Heart left ventricle (tissue), 16 donors: ENCODE data around the gene SP140. TPM values are rescaled to one million over a fixed set of nuclear protein-coding genes. Genes with fewer than 3 reads are reported as not detected.

ENCODE experiments used
- ATAC-seq, 4 donors: fragments of 200-7000 bp; cut with Tn5 transposase; one replicate each; pipeline ENCODE4 v1.9.1; 2020 to 2022; ENCODE audit warnings: moderate library complexity in 4 of 4, mild to moderate bottlenecking in 3 of 4, moderate number of reproducible peaks in 1 of 4
- DNase-seq, 5 donors: peaks; one replicate each; pipeline ENCODE4 v3.0.0-alpha.2; 2020
- H3K27ac ChIP-seq, 12 donors: fragments of 200-600 bp; sonication (generic) in 4 of 12; one replicate each; pipeline versions ENCODE4 v1.5.0 to v1.8.0; 2016 to 2022; ENCODE audit warnings: mild to moderate bottlenecking in 2 of 12
- H3K27me3 ChIP-seq, 9 donors: fragments of 200-600 bp; sonication (generic) in 2 of 9; one replicate each; pipeline versions ENCODE4 v1.5.1 to v1.8.0; 2016 to 2022; ENCODE audit warnings: mild to moderate bottlenecking in 3 of 9
- H3K36me3 ChIP-seq, 9 donors: fragments of 200-600 bp; sonication (generic) in 2 of 9; one replicate each; pipeline versions ENCODE4 v1.5.0 to v1.8.0; 2018 to 2022; ENCODE audit warnings: mild to moderate bottlenecking in 2 of 9
- H3K4me1 ChIP-seq, 12 donors: fragments of 200-600 bp; sonication (generic) in 4 of 12; one replicate each; pipeline versions ENCODE4 v1.5.0 to v1.8.0; 2016 to 2022; ENCODE audit warnings: mild to moderate bottlenecking in 3 of 12
- H3K4me3 ChIP-seq, 12 donors: fragments of 200-600 bp; sonication (generic) in 4 of 12; one replicate each; pipeline versions ENCODE4 v1.5.0 to v1.8.0; 2017 to 2022; ENCODE audit warnings: mild to moderate bottlenecking in 9 of 12, moderate library complexity in 4 of 12
- H3K9me3 ChIP-seq, 12 donors: fragments of 200-600 bp; sonication (generic) in 4 of 12; one replicate each; pipeline versions ENCODE4 v1.5.0 to v1.8.0; 2016 to 2022; ENCODE audit warnings: mild to moderate bottlenecking in 1 of 12
- POLR2A ChIP-seq, 2 donors: fragments of 450-650 bp; IDR thresholded peaks; one replicate each; pipeline ENCODE4 v1.6.1; 2017; ENCODE audit warnings: antibody characterized with exemption in 2 of 2, mild to moderate bottlenecking in 2 of 2, moderate library complexity in 2 of 2
- WGBS, 4 donors: extraction: QIAGEN DNeasy Blood & Tissue Kit in 2 of 4; methylation state at CpG; one replicate each; pipeline versions ENCODE4 v1.1.5 to v1.1.7; 2013 to 2018; 5-methylcytosine and 5-hydroxymethylcytosine counted together
- intact Hi-C, 10 donors: fragments of 100-400 bp; cut with DNase I; formaldehyde crosslinking; loops; one replicate each; pipeline versions ENCODE4 v1.11.1 to v1.14.2; 2022
- polyA plus RNA-seq, 2 donors: library from polyadenylated mRNA; stranded (reverse); fragments of 200-250 nt; gene quantifications; one replicate each; pipeline ENCODE4 v1.2.3, GENCODE V29; 2013
- total RNA-seq, 9 donors: library from RNA; depleted of rRNA in 2 of 9; stranded (reverse); fragments of >200 nt in 2 of 9; fragmentation: NEBNext Ultra II Directional in 3 of 9; extraction: Animal tissue kit (Norgen Biotek cat#: 25700) in 3 of 9; gene quantifications; one replicate each; pipeline versions ENCODE4 v1.1.0 to v1.2.4, GENCODE V29; 2016 to 2023
- TF ChIP-seq, protein P1 (sequence below), 12 donors: fragments of 200-600 bp; sonication (generic) in 4 of 12; IDR thresholded peaks; one replicate each; pipeline versions ENCODE4 v1.5.0 to v1.8.0; 2018 to 2022; ENCODE audit warnings: antibody characterized with exemption in 12 of 12, mild to moderate bottlenecking in 5 of 12
- donor health status: ischemic (EF 13 %, LVEDD 7.1; RV severe dilation, severe dysfunction).
- donor health status: healthy with polysubstance abuse.
- donor health status: DM: no; HTN: yes; CAD: no.
- donor health status: DM: no; HTN: no; CAD: no.
- donor health status: ischemic (EF 25% LVEDD 6.9; RV normal size, moderate dysfunction).
- donor health status: ischemic (EF 25% LVEDD 5.7; RV mildly dilated, moderate dysfunction).
- donor health status: healthy.
- donor health status: DM: yes; HTN: yes; CAD: no.
- donor health status: ischemic (EF 35%, LVEDD 5.7; RV mildly dilated, moderate dysfunction).
- donor health status: nonischemic (EF 11% LVEDD 7.7; RV severe dilation, severe dysfunction).
- donor health status: DM: yes; HTN: yes; CAD: no.
- donor health status: PGD.
- donor health status: ischemic (EF 29% LVEDD 5.4; RV normal size, mild dysfunction).
- donor health status: nonischemic (EF 23%, LVEDD 6.1; RV moderate dilation, normal function).

The SP140 gene
- total and polyA plus RNA-seq, 11 donors: 0.46 to 9.6 (median 0.62) TPM

DNA sequence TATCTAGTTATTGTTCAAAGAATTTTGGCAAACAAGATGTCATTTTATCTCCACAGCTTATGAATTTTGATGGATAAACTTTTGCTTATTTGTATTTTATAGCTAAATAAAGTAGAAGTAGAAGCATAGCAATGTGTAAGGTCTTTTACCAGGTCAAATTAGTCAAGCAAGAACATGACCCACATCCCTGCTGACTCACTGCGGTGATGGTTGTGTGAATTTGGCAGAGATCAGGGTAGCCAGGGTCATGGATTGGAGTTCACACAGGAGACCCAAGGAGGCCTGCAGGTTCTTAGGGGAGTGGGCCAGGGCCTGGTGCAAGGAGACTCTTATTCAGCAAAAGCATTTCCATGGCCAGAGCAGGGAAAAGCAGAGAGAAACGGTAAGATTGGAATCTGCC lies 18.7 kb downstream of the SP140 start:
- no peak for ATAC-seq

DNA sequence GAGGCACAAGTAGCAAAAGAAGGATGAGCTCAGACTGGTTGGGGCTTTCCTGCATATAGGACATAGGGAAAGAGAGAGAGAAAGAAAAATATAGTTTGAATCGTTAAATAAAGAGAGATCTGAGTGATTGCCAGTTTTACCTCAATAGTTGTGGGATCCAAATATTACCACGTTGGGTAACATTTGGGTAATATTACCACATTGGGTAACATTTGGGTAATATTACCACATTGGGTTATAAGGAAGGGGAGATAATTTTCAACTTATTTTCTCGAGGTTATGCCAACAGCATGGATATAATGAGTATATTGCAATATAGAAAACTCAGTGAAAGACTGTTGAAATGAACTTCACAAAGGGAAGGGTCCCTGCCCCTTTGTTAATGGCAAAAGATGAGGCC lies 20.7 kb downstream of the SP140 start:
- Histone ChIP-seq H3K4me3 (no peak overlapping the region), H3K4me1 (no peaks in the 10 kb centered on the region), H3K9me3 (no peaks in the 10 kb centered on the region), H3K27me3 (peaks cover 0 to 4% (median 0%) of the 10 kb centered on the region in 9 donors), H3K36me3 (peaks cover 0 to 3% (median 0%) of the 10 kb centered on the region in 9 donors), H3K27ac (no peak overlapping the region)
- no peak for DNase-seq
- TF ChIP-seq, protein P1, sequence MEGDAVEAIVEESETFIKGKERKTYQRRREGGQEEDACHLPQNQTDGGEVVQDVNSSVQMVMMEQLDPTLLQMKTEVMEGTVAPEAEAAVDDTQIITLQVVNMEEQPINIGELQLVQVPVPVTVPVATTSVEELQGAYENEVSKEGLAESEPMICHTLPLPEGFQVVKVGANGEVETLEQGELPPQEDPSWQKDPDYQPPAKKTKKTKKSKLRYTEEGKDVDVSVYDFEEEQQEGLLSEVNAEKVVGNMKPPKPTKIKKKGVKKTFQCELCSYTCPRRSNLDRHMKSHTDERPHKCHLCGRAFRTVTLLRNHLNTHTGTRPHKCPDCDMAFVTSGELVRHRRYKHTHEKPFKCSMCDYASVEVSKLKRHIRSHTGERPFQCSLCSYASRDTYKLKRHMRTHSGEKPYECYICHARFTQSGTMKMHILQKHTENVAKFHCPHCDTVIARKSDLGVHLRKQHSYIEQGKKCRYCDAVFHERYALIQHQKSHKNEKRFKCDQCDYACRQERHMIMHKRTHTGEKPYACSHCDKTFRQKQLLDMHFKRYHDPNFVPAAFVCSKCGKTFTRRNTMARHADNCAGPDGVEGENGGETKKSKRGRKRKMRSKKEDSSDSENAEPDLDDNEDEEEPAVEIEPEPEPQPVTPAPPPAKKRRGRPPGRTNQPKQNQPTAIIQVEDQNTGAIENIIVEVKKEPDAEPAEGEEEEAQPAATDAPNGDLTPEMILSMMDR (IDR thresholded peaks at IDR 0.05): no peak
- TF ChIP-seq POLR2A (IDR thresholded peaks at IDR 0.05): no peak
- intact Hi-C loops: no loop called here
- no peak for ATAC-seq
- WGBS, 4 donors: 63 to 69% (median 66%) methylated on average over 3 of the region's 3 CpGs

More for the DNA sequence above, 18.7 kb downstream of the SP140 start:
- Histone ChIP-seq H3K4me3 (no peak overlapping the region), H3K4me1 (no peaks in the 10 kb centered on the region), H3K27me3 (peaks cover 0 to 4% (median 0%) of the 10 kb centered on the region in 9 donors), H3K36me3 (peaks cover 0 to 2% (median 0%) of the 10 kb centered on the region in 9 donors), H3K27ac (no peak overlapping the region), H3K9me3 (no peaks in the 10 kb centered on the region)
- no peak for DNase-seq
- WGBS, 4 donors: 81 to 91% (median 89%) methylated on average over 2 of the region's 2 CpGs
- TF ChIP-seq, protein P1 (IDR thresholded peaks at IDR 0.05): no peak
- no peak for TF ChIP-seq POLR2A (IDR thresholded peaks at IDR 0.05)
- intact Hi-C loops: no loop called here

DNA sequence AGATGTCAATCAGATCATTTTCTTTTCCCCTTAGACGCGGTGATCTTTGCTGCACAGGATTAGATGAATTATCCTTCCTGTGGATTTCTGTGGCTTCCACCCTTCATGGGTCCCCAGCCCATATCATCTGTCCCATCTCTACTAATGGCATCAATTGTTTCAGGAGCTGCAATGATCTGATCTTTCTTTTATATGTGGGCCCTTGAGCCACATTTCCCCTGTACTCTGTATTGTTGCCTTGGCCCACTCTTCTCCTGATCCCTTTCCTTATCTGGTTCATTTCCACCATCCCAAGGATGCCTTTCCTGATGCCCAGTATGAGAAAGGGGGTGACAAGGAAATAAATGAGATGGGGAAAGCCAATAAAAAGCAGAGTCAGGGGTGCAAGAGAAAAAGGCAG lies 24.7 kb downstream of the SP140 start:
- intact Hi-C loops: no loop called here
- 88 to 98% (median 94%) methylated on average over 2 of the region's 2 CpGs for WGBS, 4 donors
- H3K27me3 ChIP-seq: no peaks in the 10 kb centered on the region
- no peak for ATAC-seq
- no peaks in the 10 kb centered on the region for H3K4me1 ChIP-seq
- no peaks in the 10 kb centered on the region for H3K9me3 ChIP-seq
- peaks cover 0 to 3% (median 0%) of the 10 kb centered on the region in 9 donors for H3K36me3 ChIP-seq
- no peak for DNase-seq
- H3K4me3 ChIP-seq: no peak overlapping the region
- H3K27ac ChIP-seq: no peak overlapping the region
- no peak for TF ChIP-seq POLR2A (IDR thresholded peaks at IDR 0.05)
- TF ChIP-seq, protein P1 (IDR thresholded peaks at IDR 0.05): no peak

DNA sequence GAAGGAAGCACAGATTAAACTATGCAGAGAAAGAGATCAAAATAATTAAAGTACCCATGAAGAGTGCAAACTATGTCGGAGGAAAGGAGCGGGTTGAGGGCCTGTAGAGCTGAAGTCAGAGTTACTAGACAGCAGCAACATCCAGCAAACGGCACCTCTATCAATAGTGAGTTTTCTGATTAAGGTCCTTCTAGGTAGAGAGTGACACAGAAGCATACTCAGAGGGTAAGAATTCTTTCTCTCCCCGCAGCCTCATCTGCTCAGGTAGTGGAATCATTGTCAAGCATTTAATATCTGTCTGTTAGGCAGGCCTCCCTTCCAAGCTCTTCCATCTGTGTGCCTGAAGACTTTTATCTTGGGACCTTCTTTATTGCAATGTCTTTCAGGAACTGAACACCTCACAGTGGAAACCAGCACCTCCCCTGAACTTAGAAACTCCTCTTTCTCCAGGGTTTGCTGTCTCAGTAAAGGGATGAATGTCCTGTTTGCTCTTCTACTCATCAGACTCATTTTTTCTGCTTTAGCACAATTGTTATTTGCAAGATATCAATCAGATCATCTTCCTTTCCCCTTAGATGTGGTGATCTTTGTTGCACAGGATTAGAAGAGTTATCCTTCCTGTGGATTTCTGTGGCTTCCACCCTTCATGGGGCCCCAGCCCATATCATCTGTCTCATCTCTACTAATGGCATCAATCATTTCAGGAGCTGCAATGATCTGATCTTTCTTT lies 28.8 kb downstream of the SP140 start:
- H3K4me1 ChIP-seq: no peaks in the 10 kb centered on the region
- WGBS, 4 donors: 80 to 87% (median 83%) methylated on average over 4 of the region's 4 CpGs
- H3K27ac ChIP-seq: no peak overlapping the region
- no peak for TF ChIP-seq POLR2A (IDR thresholded peaks at IDR 0.05)
- TF ChIP-seq, protein P1 (IDR thresholded peaks at IDR 0.05): no peak
- no peaks in the 10 kb centered on the region for H3K9me3 ChIP-seq
- intact Hi-C loops: no loop called here
- H3K27me3 ChIP-seq: no peaks in the 10 kb centered on the region
- ATAC-seq: no peak
- peaks cover 0 to under 1% (median 0%) of the 10 kb centered on the region in 9 donors for H3K36me3 ChIP-seq
- no peak for DNase-seq
- H3K4me3 ChIP-seq: no peak overlapping the region
